ENCODE results near the gene TRAFD1. TPM values are rescaled to one million over a fixed set of nuclear protein-coding genes. Genes with fewer than 3 reads are reported as not detected.

Gene TRAFD1
- total and polyA plus RNA-seq, 2 of the 8 experiments (the other 6 are each of a cell fraction or from before 2014, with no cell fraction given) = 18.1 to 33.1 TPM

DNA sequence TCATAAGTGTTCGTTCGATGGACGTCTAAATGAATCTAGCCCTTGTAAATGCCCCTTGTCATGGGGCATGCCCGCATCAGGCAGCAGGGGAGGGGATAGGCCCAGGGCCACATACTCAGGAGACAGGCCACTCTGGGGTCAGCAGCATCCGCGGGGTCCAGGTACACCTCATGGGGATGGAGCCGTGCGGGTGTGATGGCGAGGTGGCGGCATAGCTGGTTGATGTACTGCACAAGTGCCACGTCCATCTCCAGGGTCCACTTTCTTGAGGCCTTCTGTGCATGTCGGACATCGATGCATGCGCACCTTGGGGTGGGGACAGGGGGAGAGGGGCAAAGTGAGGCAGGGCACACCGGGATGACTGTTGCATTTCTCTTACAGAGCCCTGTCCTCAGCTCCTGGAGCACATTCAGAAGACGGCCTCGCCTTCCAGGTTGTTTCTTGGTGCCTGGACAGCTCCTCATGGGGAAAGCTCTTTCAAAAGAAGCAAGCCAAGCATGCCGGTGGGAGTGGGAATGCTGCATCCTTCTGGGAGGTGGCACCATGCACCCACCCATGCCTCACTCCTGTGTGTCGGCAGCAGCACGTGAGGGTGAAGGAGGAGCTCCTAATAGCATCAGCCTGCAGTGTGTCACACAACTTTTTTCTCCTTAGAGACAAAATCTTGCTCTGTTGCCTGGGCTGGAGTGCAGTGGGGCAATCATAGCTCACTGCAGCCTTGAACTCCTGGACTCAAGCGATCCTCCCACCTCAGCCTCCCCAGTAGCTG, 47.4 kb downstream of the TRAFD1 start (continued):
- no peak for TF ChIP-seq CHD2 (IDR thresholded peaks at IDR 0.05; ENCODE audit: low read length)
- no peak for TF ChIP-seq SP2 (IDR thresholded peaks at IDR 0.05; ENCODE audit: low read length)

All from H1 (cell line).